K562 (cell line): ENCODE results near the gene ZFPM1. TPM values are rescaled to one million over a fixed set of nuclear protein-coding genes. Genes with fewer than 3 reads are reported as not detected.

Experiments
- ATF3 ChIP-seq, 2 experiments: fragments of 450-650 bp in 1 of 2; sonication (generic) in 1 of 2; formaldehyde crosslinking in 1 of 2; IDR thresholded peaks in 1 of 2; conservative IDR thresholded peaks in 1 of 2; 2 replicates each; pipeline versions ENCODE4 v1.6.1 to v1.8.1; 2016 to 2023; ENCODE audit warnings: mild to moderate bottlenecking in 2 of 2, moderate library complexity in 2 of 2, inconsistent platforms in 1 of 2, missing genetic modification reagents in 1 of 2
- BRD9 ChIP-seq: fragments of 450-650 bp; IDR thresholded peaks from 2 replicates; pipeline ENCODE4 v1.6.1; 2018; ENCODE audit warnings: low read depth; ENCODE audit not compliant: partially characterized antibody
- CHD2 ChIP-seq: IDR thresholded peaks from 2 replicates; pipeline ENCODE4 v1.6.1; 2011; ENCODE audit warnings: low read depth, low read length
- E2F8 ChIP-seq: fragments of 450-650 bp; IDR thresholded peaks from 2 replicates; pipeline ENCODE4 v1.7.1; 2018; ENCODE audit warnings: mild to moderate bottlenecking, low read depth; ENCODE audit not compliant: partially characterized antibody
- FOXK2 ChIP-seq, 2 experiments: fragments of 450-650 bp; IDR thresholded peaks in 1 of 2; conservative IDR thresholded peaks in 1 of 2; 2 replicates each; pipeline ENCODE4 v1.6.1; 2016; ENCODE audit warnings: low read depth in 2 of 2, mild to moderate bottlenecking in 1 of 2
- KHSRP ChIP-seq: fragments of 450-650 bp; IDR thresholded peaks from 2 replicates; pipeline ENCODE4 v1.6.1; 2017
- PHF20 ChIP-seq: fragments of 450-650 bp; IDR thresholded peaks from 2 replicates; pipeline ENCODE4 v1.6.1; 2018; ENCODE audit not compliant: partially characterized antibody
- POLR3G ChIP-seq: IDR thresholded peaks from 2 replicates; pipeline ENCODE4 v1.6.1; 2011; ENCODE audit not compliant: insufficient read length, insufficient replicate concordance; ENCODE audit errors: extremely low read depth
- TAF1 ChIP-seq: IDR thresholded peaks from 2 replicates; pipeline ENCODE4 v1.6.1; 2011; ENCODE audit warnings: mild to moderate bottlenecking, low read length, moderate library complexity; ENCODE audit not compliant: insufficient read depth, control insufficient read depth, severe bottlenecking; ENCODE audit errors: extremely low read depth
- ZBTB2 ChIP-seq: fragments of 450-650 bp; IDR thresholded peaks from 2 replicates; pipeline ENCODE4 v1.6.1; 2016; ENCODE audit warnings: antibody characterized with exemption
- ZC3H8 ChIP-seq: fragments of 450-650 bp; IDR thresholded peaks from 2 replicates; pipeline ENCODE4 v1.6.1; 2017
- polyA plus RNA-seq, 8 experiments: library from polyadenylated mRNA; depleted of rRNA in 4 of 8; stranded (reverse) in 5 of 8; unstranded in 3 of 8; fragments of >200 nt; fragmentation: Nextera tagmentation in 2 of 8; fragmentation: Illumina TruSeq in 1 of 8; extraction: Ambion mirVana in 2 of 8; extraction: Trizol in 1 of 8; gene quantifications; 2 replicates each; pipeline versions ENCODE4 v1.2.1 to v1.2.3, GENCODE V29; 2011 to 2014; ENCODE audit warnings: inconsistent platforms in 1 of 8, missing spikeins in 1 of 8
- total RNA-seq, 7 experiments: library from RNA; depleted of rRNA in 6 of 7; stranded (reverse); fragments of >200 nt in 6 of 7; fragmentation: Illumina TruSeq in 2 of 7; extraction: Trizol in 2 of 7; gene quantifications; 2 replicates each; pipeline versions ENCODE4 v1.2.1 to v1.2.3, GENCODE V29; 2011 to 2021; ENCODE audit warnings: low replicate concordance in 1 of 7
- TF ChIP-seq, protein P1 (sequence below): fragments of 450-650 bp; IDR thresholded peaks from one replicate; pipeline ENCODE4 v1.6.1; 2018; ENCODE audit warnings: mild to moderate bottlenecking, moderate library complexity; ENCODE audit not compliant: partially characterized antibody
- TF ChIP-seq, protein P2 (sequence below): fragments of 450-650 bp; formaldehyde crosslinking; IDR thresholded peaks from 2 replicates; pipeline ENCODE4 v1.4.0; 2020; ENCODE audit warnings: mild to moderate bottlenecking, mixed read lengths
- TF ChIP-seq, protein P3 (sequence below): fragments of 250-450 bp; sonication (Bioruptor Pico); IDR thresholded peaks from 2 replicates; pipeline ENCODE4 v1.5.0; 2021; ENCODE audit warnings: mild to moderate bottlenecking, borderline replicate concordance

ZFPM1 gene
- total and polyA plus RNA-seq, 9 of the 15 experiments (the other 6 are each of a cell fraction or from before 2014, with no cell fraction given), result 0.03 to 35.9 (median 1.4) TPM

DNA sequence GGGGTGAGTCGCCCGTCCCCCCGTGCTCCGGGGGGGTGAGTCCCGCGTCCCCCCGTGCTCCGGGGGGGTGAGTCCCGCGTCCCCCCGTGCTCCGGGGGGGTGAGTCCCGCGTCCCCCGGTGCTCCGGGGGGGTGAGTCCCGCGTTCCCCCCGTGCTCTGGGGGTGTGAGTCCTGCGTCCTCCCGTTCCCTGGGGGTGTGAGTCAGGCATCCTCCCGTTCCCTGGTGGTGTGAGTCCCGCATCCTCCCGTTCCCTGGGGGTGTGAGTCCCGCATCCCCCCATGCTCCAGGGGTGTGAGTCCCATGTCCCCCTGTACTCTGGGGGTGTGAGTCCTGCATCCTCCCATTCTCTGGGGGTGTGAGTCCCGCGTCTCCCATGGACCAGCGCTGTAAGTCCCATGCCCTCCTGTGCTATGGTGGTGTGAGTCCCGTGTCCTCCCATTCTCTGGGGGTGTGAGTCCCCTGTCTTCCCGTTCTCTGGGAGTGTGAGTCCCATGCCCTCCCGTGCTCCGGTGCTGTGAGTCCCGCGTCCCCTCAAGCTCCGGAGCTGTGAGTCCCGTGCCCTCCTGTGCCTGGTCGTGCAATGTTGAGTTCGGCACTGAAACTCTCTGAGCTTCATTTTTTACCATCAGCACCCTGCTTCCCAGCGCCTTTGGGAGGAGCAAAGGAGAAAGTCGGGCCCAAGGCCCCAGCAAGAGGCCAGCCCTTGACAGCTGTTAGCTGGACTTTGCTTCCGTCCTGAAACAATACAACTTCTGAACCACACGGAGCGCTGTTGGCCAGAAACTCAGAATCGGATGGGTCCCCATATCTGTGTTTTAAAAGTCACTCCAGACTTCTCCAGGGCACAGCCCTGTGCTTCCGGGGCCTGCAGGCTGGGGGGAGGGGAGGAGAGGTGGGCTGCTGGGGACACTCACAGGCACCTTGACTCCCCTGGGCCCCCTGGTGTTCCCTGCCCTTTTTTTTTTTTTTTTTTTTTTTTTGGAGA, 105.7 kb downstream of the ZFPM1 start (continued):
- TF ChIP-seq TAF1 (no peak), E2F8 (no peak), CHD2 (no peak), POLR3G (no peak), ZBTB2 (no peak), PHF20 (no peak), ZC3H8 (no peak), KHSRP (no peak), ATF3 (IDR thresholded peaks at IDR 0.05) (no peak), ATF3 (CRISPR knock-in tag; conservative IDR thresholded peaks at IDR 0.05) (no peak), BRD9 (no peak), FOXK2 (conservative IDR thresholded peaks at IDR 0.05 in 1 of 2, IDR thresholded peaks at IDR 0.05 in 1 of 2; ENCODE audit: low read depth in 2 of 2) (0 out of 4 replicates have a peak, but pooled peaks of 1 of the 2 experiments have one; percentile 28)
- TF ChIP-seq, protein P1, sequence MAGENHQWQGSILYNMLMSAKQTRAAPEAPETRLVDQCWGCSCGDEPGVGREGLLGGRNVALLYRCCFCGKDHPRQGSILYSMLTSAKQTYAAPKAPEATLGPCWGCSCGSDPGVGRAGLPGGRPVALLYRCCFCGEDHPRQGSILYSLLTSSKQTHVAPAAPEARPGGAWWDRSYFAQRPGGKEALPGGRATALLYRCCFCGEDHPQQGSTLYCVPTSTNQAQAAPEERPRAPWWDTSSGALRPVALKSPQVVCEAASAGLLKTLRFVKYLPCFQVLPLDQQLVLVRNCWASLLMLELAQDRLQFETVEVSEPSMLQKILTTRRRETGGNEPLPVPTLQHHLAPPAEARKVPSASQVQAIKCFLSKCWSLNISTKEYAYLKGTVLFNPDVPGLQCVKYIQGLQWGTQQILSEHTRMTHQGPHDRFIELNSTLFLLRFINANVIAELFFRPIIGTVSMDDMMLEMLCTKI, result no peak
- TF ChIP-seq, protein P2, sequence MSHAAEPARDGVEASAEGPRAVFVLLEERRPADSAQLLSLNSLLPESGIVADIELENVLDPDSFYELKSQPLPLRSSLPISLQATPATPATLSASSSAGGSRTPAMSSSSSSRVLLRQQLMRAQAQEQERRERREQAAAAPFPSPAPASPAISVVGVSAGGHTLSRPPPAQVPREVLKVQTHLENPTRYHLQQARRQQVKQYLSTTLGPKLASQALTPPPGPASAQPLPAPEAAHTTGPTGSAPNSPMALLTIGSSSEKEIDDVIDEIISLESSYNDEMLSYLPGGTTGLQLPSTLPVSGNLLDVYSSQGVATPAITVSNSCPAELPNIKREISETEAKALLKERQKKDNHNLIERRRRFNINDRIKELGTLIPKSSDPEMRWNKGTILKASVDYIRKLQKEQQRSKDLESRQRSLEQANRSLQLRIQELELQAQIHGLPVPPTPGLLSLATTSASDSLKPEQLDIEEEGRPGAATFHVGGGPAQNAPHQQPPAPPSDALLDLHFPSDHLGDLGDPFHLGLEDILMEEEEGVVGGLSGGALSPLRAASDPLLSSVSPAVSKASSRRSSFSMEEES (CRISPR knock-in tag), result no peak
- TF ChIP-seq, protein P3, sequence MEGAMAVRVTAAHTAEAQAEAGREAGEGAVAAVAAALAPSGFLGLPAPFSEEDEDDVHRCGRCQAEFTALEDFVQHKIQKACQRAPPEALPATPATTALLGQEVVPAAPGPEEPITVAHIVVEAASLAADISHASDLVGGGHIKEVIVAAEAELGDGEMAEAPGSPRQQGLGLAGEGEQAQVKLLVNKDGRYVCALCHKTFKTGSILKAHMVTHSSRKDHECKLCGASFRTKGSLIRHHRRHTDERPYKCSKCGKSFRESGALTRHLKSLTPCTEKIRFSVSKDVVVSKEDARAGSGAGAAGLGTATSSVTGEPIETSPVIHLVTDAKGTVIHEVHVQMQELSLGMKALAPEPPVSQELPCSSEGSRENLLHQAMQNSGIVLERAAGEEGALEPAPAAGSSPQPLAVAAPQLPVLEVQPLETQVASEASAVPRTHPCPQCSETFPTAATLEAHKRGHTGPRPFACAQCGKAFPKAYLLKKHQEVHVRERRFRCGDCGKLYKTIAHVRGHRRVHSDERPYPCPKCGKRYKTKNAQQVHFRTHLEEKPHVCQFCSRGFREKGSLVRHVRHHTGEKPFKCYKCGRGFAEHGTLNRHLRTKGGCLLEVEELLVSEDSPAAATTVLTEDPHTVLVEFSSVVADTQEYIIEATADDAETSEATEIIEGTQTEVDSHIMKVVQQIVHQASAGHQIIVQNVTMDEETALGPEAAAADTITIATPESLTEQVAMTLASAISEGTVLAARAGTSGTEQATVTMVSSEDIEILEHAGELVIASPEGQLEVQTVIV, result no peak
